Measurements from ENCODE around the gene NHLRC2. TPM values are rescaled to one million over a fixed set of nuclear protein-coding genes. Genes with fewer than 3 reads are reported as not detected.

Gene NHLRC2
- total and polyA plus RNA-seq, 2 experiments from 2014 or later, result 7.8 to 22.8 TPM

DNA sequence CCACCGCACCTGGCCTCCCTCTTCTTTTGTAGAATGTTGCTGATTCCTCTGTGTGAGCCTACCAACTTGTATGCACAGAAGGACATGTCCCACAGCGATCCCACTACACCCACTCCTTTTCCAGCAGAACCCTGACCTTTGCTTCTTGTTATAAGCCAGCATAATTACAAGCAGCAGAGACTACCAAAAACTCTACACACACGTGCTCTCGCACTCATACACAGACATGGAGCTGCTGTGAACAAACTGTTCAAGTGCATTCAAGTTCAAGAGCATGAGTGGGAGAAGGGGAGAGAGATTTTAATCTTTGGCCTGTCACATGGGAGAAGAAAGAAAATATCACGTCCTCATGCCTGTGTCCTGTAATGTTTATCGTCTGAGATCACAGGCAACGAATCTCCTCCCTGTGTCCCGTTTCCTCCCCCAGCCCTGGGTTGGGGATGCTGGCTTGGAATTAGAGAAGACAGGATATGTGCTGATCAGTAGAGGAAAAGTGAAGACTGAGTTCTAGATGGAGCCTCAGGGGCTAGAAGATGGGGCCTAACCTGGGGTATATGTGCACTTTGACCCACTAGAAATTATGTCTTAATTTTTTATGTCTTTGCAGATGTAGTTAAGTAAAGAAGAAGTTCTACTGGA lies 79.6 kb downstream of the NHLRC2 start:
- no peak overlapping the region for H3K27ac ChIP-seq
- TF ChIP-seq EZH2phosphoT487 (IDR thresholded peaks at IDR 0.05; ENCODE audit: low read depth, severe bottlenecking, unreplicated experiment), result no peak
- TF ChIP-seq CTCF (IDR thresholded peaks at IDR 0.05; ENCODE audit: poor library complexity), result no peak
- no peak for TF ChIP-seq EZH2 (IDR thresholded peaks at IDR 0.05; ENCODE audit: borderline replicate concordance)
- no peaks in the 10 kb centered on the region for H3K9me3 ChIP-seq (ENCODE audit: low read depth)
- no peaks in the 10 kb centered on the region for H4K20me1 ChIP-seq (ENCODE audit: insufficient read depth, poor library complexity, severe bottlenecking)
- WGBS (ENCODE audit: low lambda C conversion rate, missing lambda C conversion rate), result 72% methylated on average over 8 of the region's 8 CpGs
- no peaks in the 10 kb centered on the region for H3K9me2 ChIP-seq (replicated peaks; ENCODE audit: insufficient read depth)
- no peak for DNase-seq (ENCODE audit: low spot score)
- H2AFZ ChIP-seq, result no peak overlapping the region
- no peak overlapping the region for H3K4me2 ChIP-seq
- no peak overlapping the region for H3K4me3 ChIP-seq
- no peaks in the 10 kb centered on the region for H3K4me1 ChIP-seq (ENCODE audit: insufficient read depth)
- H3K79me2 ChIP-seq, result no peaks in the 10 kb centered on the region
- H3K36me3 ChIP-seq (replicated peaks; ENCODE audit: insufficient read depth, low read depth), result no peaks in the 10 kb centered on the region
- H3K27me3 ChIP-seq, result no peaks in the 10 kb centered on the region

DNA sequence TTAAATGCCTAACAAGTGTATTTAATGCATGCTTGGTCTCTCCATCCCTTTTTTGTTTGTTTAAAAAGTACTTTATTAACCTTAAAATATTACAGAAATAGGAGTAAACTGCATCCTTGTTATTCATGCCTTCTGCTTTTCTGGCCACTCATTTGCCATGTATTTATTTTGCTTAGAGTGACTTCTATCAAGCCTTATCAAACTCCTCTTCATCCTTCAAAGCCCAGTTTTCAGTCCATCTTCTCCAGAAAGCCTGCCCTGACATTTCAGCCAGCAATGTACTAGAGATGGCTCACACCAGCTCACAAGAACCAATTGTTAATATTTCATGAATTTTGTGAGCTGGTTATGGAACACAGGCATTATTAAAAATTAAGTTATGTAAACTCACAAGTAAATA lies 82.8 kb downstream of the NHLRC2 start:
- Histone ChIP-seq H3K9me2 (replicated peaks; ENCODE audit: insufficient read depth) (no peaks in the 10 kb centered on the region), H3K27ac (no peak overlapping the region), H3K36me3 (replicated peaks; ENCODE audit: insufficient read depth, low read depth) (no peaks in the 10 kb centered on the region), H4K20me1 (ENCODE audit: insufficient read depth, poor library complexity, severe bottlenecking) (no peaks in the 10 kb centered on the region), H3K4me1 (ENCODE audit: insufficient read depth) (no peaks in the 10 kb centered on the region), H3K27me3 (no peaks in the 10 kb centered on the region), H2AFZ (no peak overlapping the region), H3K79me2 (no peaks in the 10 kb centered on the region), H3K4me2 (no peak overlapping the region), H3K9me3 (ENCODE audit: low read depth) (no peaks in the 10 kb centered on the region), H3K4me3 (no peak overlapping the region)
- TF ChIP-seq EZH2phosphoT487 (IDR thresholded peaks at IDR 0.05; ENCODE audit: low read depth, severe bottlenecking, unreplicated experiment), result no peak
- no peak for TF ChIP-seq CTCF (IDR thresholded peaks at IDR 0.05; ENCODE audit: poor library complexity)
- TF ChIP-seq EZH2 (IDR thresholded peaks at IDR 0.05; ENCODE audit: borderline replicate concordance), result no peak
- DNase-seq (ENCODE audit: low spot score), result no peak

GRCh38 chr10:113937756-113938155 lies 83.3 kb downstream of the NHLRC2 start:
- Histone ChIP-seq H3K27me3 (no peaks in the 10 kb centered on the region), H3K9me2 (replicated peaks; ENCODE audit: insufficient read depth) (no peaks in the 10 kb centered on the region), H3K79me2 (no peaks in the 10 kb centered on the region), H3K36me3 (replicated peaks; ENCODE audit: insufficient read depth, low read depth) (no peaks in the 10 kb centered on the region), H2AFZ (no peak overlapping the region), H3K4me1 (ENCODE audit: insufficient read depth) (no peaks in the 10 kb centered on the region), H4K20me1 (ENCODE audit: insufficient read depth, poor library complexity, severe bottlenecking) (no peaks in the 10 kb centered on the region), H3K4me3 (no peak overlapping the region), H3K4me2 (no peak overlapping the region), H3K9me3 (ENCODE audit: low read depth) (no peaks in the 10 kb centered on the region), H3K27ac (no peak overlapping the region)
- no peak for DNase-seq (ENCODE audit: low spot score)
- 74% methylated on average over 7 of the region's 7 CpGs for WGBS (ENCODE audit: low lambda C conversion rate, missing lambda C conversion rate)
- TF ChIP-seq CTCF (IDR thresholded peaks at IDR 0.05; ENCODE audit: poor library complexity) (no peak), EZH2phosphoT487 (IDR thresholded peaks at IDR 0.05; ENCODE audit: low read depth, severe bottlenecking, unreplicated experiment) (no peak), EZH2 (IDR thresholded peaks at IDR 0.05; ENCODE audit: borderline replicate concordance) (no peak)

Measured in hepatocyte (in vitro differentiated cells).